GM19043 (cell line): ENCODE results near the gene ISYNA1.

Experiments
- ATAC-seq: cut with Tn5 transposase; IDR thresholded peaks from one replicate; pipeline ENCODE4 v1.9.1; 2021; ENCODE audit warnings: low read depth; ENCODE audit not compliant: unreplicated experiment

ISYNA1 gene

GRCh38 chr19:18397242-18398202 is 40.4 kb downstream of the ISYNA1 start, which contains the start of gene LRRC25:
Gene LRRC25, minus strand, starts transcription at chr19:18397622. Its CDS starts 659 bp downstream, at chr19:18396963.
- ATAC-seq: no peak

GRCh38 chr19:18396471-18397241 is 41.3 kb downstream of the ISYNA1 start:
- no peak for ATAC-seq

- ATAC-seq: no peak
These were observed 44.1 kb downstream of the ISYNA1 start for GRCh38 chr19:18393836-18394235.

GRCh38 chr19:18392926-18393325 is 45.0 kb downstream of the ISYNA1 start:
- no peak for ATAC-seq

- no peak for ATAC-seq
These were observed 45.5 kb downstream of the ISYNA1 start for GRCh38 chr19:18392417-18392816.

GRCh38 chr19:18391509-18392075 is 46.3 kb downstream of the ISYNA1 start:
- no peak for ATAC-seq

GRCh38 chr19:18390065-18390907 is 47.6 kb downstream of the ISYNA1 start:
- ATAC-seq: no peak

GRCh38 chr19:18389726-18390064 is 48.2 kb downstream of the ISYNA1 start:
- no peak for ATAC-seq

- no peak for ATAC-seq
These were observed 48.8 kb downstream of the ISYNA1 start for GRCh38 chr19:18388960-18389725.

GRCh38 chr19:18388100-18388959 is 49.6 kb downstream of the ISYNA1 start:
- peak; percentile 71 for ATAC-seq

- no peak for ATAC-seq
These were observed 51.2 kb downstream of the ISYNA1 start for GRCh38 chr19:18386543-18387271.

- ATAC-seq: no peak
These were observed 52.0 kb downstream of the ISYNA1 start, which contains the start of gene GDF15 for GRCh38 chr19:18385675-18386542. Gene GDF15, plus strand, starts transcription at chr19:18386158. Its CDS starts 32 bp downstream, at chr19:18386190.

- ATAC-seq: no peak
These were observed 52.6 kb downstream of the ISYNA1 start for GRCh38 chr19:18385359-18385674.

- no peak for ATAC-seq
These were observed 53.2 kb downstream of the ISYNA1 start for GRCh38 chr19:18384775-18385174.
